Measurements from ENCODE around the gene GPR180. TPM values are rescaled to one million over a fixed set of nuclear protein-coding genes. Genes with fewer than 3 reads are reported as not detected.

Gene GPR180
- total RNA-seq, result 4.6 and 4.9 TPM in 2 replicates

GRCh38 chr13:94601446-94602431, at the start of gene GPR180:
Gene GPR180, plus strand, starts transcription at chr13:94601857. Its CDS starts 71 bp downstream, at chr13:94601928.

GRCh38 chr13:94595950-94596574, 5.6 kb upstream of the GPR180 start, which contains the start of gene TGDS:
Gene TGDS, minus strand, starts transcription at chr13:94596152. Its CDS starts 16 bp downstream, at chr13:94596136.

Other genes with a start within 250 kb of the GPR180 start
- gene DCT, start 122.2 kb upstream of the GPR180 start, total RNA-seq, result 0.26 TPM in 1 of 2 replicates, not detected in the other
- gene TGDS, start 5.7 kb upstream of the GPR180 start, total RNA-seq, result 8.5 and 17.6 TPM in 2 replicates
- gene SOX21, start 110.7 kb downstream of the GPR180 start, total RNA-seq, result not detected in 2 replicates

Data from pericardium fibroblast (primary cell).